GM10847 (cell line): ENCODE results near the gene ATP6V1G1.

Experiments used
- POLR2A ChIP-seq: IDR thresholded peaks from 2 replicates; pipeline ENCODE4 v1.6.1; 2011; ENCODE audit not compliant: insufficient read length; ENCODE audit errors: extremely low read depth

Gene ATP6V1G1

GRCh38 chr9:114587345-114588202 lies at the start of gene ATP6V1G1:
TSS of gene ATP6V1G1 (plus strand) at chr9:114587769. CDS start at chr9:114587839, 70 bp downstream.
- peak; percentile 92 for TF ChIP-seq POLR2A

GRCh38 chr9:114538241-114538640 lies 49.3 kb upstream of the ATP6V1G1 start:
- TF ChIP-seq POLR2A = no peak

DNA sequence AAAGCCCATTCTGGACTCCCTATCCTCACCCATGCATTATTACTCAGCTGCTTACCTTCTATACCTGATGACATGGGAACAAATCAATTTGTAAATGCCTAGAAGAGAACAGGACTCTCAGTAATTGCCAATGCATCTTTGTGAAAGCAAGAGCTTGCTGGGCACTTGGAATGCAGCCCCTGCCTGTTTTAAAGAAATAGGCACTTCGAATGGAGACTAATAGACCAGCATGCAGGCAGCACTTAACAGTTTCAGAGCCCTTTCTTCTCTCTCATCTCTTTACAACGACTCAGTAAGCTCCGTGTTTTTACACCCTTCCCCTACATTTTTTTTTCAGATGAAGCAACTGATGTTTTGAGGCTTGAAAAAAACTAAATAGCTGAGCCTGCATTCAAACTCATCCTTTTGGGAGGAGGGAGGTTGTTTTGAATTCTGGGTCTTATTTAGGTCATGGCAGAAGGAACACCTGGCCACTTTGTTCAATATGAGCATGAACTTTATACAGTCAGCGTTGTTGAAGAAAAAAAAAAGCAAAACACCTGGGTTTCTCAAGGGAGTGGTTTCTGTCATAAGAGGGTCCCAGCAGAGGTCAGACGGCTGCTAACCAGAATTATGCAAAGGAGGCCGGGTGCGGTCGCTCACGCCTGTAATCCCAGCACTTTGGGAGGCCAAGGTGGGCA lies 47.7 kb upstream of the ATP6V1G1 start:
- no peak for TF ChIP-seq POLR2A

DNA sequence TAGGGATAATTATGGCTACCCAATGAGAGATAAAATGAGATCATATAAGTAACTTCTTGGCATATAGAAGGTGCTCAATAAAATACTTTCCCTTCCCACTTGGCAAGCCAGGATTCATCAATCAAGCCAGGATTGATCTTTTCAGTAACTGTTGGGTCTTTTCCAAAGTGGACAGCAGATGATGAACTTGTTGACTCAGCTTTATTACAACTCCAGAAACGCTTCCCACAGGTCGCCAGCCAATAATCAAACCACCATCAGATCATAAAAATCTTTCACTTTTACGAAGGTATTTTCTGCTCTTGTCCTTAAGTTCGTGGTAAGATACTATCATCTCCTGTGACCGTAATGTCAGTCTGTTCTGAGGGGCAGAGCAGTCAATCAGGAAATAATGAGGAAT lies 42.5 kb upstream of the ATP6V1G1 start:
- TF ChIP-seq POLR2A = no peak

- TF ChIP-seq POLR2A = no peak
These were observed 40.7 kb upstream of the ATP6V1G1 start for GRCh38 chr9:114546851-114547250.

DNA sequence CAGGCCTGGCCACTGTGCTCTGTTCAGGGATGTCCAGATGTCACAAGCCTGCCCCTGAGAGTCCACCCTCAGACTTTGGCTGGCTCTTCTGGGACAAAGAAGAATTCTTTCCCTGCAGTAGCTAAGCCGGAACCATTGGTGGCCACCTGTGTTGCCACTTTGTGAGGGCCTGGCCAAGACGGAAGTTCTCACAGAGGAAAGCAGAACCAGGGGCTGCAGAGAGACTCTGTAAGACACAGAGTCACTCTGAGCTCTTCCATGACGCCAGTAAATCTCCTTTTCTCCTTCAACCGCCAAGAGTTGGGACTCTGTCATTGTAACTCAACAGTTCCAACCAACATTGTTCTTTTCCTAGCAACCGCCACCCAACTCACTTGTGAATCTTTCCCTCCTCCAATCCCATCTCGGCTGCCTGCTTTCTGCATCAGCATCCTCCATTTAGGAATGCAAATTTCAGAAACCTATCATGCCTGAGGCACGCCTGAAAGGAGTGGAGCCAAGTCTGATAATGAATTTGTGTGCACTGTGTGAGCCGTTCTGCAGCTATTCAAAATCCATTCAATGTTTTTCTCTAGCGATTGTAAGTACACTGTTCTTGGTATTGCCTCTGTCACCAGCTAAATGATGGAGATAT lies 37.8 kb upstream of the ATP6V1G1 start:
- no peak for TF ChIP-seq POLR2A

GRCh38 chr9:114551750-114552685 lies 35.6 kb upstream of the ATP6V1G1 start:
- TF ChIP-seq POLR2A = no peak

- no peak for TF ChIP-seq POLR2A
These were observed 34.9 kb upstream of the ATP6V1G1 start for GRCh38 chr9:114552706-114553105.

DNA sequence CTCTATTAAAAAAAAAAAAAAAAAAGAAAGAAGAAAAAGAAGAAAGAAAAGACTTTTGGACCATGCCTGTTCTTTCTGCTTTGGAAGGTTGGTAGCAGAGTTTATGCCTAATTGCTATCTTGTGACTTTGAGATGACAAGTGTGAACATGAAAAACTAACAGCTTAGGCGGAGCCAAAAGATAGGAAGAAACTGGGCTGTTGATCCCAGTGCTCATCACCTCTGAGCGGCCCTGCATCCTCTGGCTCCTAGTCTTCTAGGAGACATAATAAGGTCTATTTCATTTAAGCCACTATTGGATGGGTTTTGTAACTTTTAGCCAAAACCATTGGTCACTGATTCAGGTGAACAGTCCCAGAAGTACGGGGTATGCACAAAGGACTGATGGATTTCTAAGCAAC lies 34.4 kb upstream of the ATP6V1G1 start:
- TF ChIP-seq POLR2A = no peak

- no peak for TF ChIP-seq POLR2A
These were observed 31.9 kb upstream of the ATP6V1G1 start for GRCh38 chr9:114555696-114556095.

GRCh38 chr9:114558027-114558675 lies 29.4 kb upstream of the ATP6V1G1 start:
- TF ChIP-seq POLR2A = no peak

DNA sequence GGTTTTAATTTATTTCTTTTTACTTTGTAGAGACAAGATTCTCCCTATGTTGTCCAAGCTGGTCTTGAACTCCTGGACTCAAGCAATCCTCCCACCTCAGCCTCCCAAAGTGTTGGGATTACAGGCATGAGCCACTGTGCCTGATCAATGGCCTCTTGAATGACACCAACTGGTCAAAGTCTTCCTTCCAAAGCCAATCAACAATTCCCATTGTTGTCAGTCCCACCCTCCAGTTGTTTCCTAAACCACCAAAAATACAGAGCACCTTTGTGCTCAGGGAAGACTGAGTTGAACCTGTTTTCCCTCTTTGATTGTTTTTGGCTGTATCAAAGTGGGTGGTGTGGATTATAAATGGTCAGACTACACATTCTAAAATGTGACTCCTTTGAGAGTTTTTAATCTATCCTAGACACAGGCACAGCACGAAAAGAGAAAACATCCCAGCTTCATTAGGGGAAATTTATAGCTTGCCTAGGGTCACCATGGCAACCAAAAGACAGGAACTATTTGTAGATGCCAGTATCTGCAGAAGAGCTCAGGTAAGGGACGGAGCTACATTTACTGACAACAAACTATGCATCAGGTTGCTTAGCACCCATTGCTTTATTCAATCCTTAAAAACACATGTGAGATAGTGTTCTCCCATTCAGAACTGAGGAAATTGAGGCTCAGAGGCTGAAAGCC lies 27.6 kb upstream of the ATP6V1G1 start:
- TF ChIP-seq POLR2A = no peak

DNA sequence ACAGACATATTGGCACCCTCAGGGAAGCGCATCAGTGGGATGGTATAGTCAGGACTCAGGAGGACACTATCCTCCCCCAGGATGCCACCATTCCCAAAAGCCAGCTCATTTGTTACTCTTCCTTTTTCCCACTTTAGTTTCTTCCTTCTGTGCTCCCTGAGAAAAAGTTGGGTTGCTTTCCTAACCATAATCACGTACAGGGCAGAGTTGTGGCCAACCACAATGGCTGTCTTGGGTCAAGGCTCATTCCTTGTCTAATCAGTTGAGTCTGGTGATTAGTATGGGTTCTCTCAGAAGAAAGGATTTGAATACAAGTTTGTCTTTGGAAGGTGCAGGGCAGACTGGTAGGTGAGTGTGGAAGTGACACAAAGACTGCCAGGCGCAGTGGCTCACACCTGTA lies 26.6 kb upstream of the ATP6V1G1 start:
- no peak for TF ChIP-seq POLR2A

- no peak for TF ChIP-seq POLR2A
These were observed 25.8 kb upstream of the ATP6V1G1 start for GRCh38 chr9:114561771-114562170.
